ENCODE measurements around the gene TYR. TPM values are rescaled to one million over a fixed set of nuclear protein-coding genes. Genes with fewer than 3 reads are reported as not detected.

TYR gene
- total and polyA plus RNA-seq, 2 donors (not counting 1 experiment from before 2014, with no cell fraction given), result not detected

DNA sequence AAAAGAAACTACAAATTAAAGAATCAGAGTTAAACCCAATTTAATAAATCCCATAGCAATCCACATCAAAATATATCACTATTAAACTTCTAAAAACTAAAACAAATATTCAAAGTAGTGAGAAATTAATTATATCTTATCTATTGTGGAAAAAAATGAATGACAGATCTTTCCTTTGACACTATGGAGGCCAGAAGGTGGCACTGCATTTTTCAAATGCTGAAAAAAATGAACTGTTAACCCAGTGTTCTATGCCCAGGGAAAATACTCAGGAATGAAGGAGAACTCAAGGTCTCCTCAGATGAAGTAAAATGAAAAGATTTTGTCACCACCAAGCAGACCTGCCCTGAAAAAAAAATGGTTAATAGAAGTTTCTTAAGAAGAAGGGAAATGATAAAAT lies 27.7 kb downstream of the TYR start:
- Histone ChIP-seq H3K9me3 (ENCODE audit: control insufficient read depth, insufficient read depth, low read depth, low read length) (no peaks in the 10 kb centered on the region), H4K20me1 (ENCODE audit: control insufficient read depth, extremely low read depth, insufficient read depth, low read length) (no peaks in the 10 kb centered on the region), H3K79me2 (ENCODE audit: control insufficient read depth, insufficient read depth, low read length) (no peaks in the 10 kb centered on the region), H3K27ac (ENCODE audit: insufficient read depth, low read length) (no peak overlapping the region), H3K4me3 (replicated peaks in 1 of 4; ENCODE audit: control extremely low read depth in 1 of 4, insufficient read depth in 1 of 4, low read depth in 3 of 4, low read length in 4 of 4) (no peak overlapping the region), H3K4me2 (ENCODE audit: extremely low read depth, insufficient read depth, low read length) (no peak overlapping the region), H3K9ac (ENCODE audit: insufficient read depth, low read length) (no peak overlapping the region), H3K36me3 (ENCODE audit: control insufficient read depth, insufficient read depth, low read length) (no peaks in the 10 kb centered on the region), H3K27me3 (ENCODE audit: control insufficient read depth, insufficient read depth, low read length) (no peaks in the 10 kb centered on the region), H3K4me1 (ENCODE audit: control insufficient read depth, extremely low read depth, insufficient read depth, low read length) (no peaks in the 10 kb centered on the region), H2AFZ (ENCODE audit: low read length) (no peak overlapping the region)
- TF ChIP-seq, protein P1, sequence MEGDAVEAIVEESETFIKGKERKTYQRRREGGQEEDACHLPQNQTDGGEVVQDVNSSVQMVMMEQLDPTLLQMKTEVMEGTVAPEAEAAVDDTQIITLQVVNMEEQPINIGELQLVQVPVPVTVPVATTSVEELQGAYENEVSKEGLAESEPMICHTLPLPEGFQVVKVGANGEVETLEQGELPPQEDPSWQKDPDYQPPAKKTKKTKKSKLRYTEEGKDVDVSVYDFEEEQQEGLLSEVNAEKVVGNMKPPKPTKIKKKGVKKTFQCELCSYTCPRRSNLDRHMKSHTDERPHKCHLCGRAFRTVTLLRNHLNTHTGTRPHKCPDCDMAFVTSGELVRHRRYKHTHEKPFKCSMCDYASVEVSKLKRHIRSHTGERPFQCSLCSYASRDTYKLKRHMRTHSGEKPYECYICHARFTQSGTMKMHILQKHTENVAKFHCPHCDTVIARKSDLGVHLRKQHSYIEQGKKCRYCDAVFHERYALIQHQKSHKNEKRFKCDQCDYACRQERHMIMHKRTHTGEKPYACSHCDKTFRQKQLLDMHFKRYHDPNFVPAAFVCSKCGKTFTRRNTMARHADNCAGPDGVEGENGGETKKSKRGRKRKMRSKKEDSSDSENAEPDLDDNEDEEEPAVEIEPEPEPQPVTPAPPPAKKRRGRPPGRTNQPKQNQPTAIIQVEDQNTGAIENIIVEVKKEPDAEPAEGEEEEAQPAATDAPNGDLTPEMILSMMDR (conservative IDR thresholded peaks at IDR 0.05 in 1 of 2, IDR thresholded peaks at IDR 0.05 in 1 of 2; ENCODE audit: low read depth in 1 of 2, low read length in 2 of 2), result no peak
- no peak for TF ChIP-seq EZH2 (IDR thresholded peaks at IDR 0.05; ENCODE audit: low read length, missing control alignments)
- DNase-seq (ENCODE audit: low read depth in 2 of 2), result no peak

DNA sequence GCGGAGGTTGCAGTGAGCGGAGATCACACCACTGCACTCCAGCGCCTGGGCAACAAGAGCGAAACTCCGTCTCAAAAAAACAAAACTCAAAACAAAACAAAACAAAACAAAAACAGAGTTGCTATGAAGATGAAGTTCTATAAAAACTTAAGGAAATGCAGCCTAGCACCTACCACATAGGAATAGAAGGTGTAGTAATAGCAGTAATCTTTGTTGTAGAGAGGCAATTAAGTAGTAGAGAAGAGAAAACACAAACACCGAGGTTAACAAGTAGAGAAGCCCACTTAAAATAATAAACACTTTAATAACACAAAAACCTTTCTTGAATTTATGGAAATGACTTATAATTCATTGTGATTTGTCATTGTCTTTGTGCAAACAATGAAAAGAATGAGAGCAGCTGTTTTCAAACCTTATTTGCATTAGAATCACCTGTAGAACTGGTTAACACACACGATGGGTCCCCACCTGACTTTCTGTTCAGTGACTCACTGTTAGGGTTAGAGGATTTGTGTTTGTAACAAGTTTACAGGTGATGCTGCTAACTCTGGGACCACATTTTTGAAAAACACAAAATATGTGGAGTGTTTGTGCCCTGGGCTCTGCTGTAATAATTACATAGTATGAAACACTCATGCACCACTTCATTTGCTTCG lies 43.1 kb downstream of the TYR start:
- no peak overlapping the region for H3K4me2 ChIP-seq (ENCODE audit: extremely low read depth, insufficient read depth, low read length)
- no peaks in the 10 kb centered on the region for H3K79me2 ChIP-seq (ENCODE audit: control insufficient read depth, insufficient read depth, low read length)
- no peaks in the 10 kb centered on the region for H3K36me3 ChIP-seq (ENCODE audit: control insufficient read depth, insufficient read depth, low read length)
- no peak overlapping the region for H3K27ac ChIP-seq (ENCODE audit: insufficient read depth, low read length)
- H3K27me3 ChIP-seq (ENCODE audit: control insufficient read depth, insufficient read depth, low read length), result no peaks in the 10 kb centered on the region
- DNase-seq (ENCODE audit: low read depth in 2 of 2), result no peak
- no peak overlapping the region for H2AFZ ChIP-seq (ENCODE audit: low read length)
- TF ChIP-seq, protein P1 (conservative IDR thresholded peaks at IDR 0.05 in 1 of 2, IDR thresholded peaks at IDR 0.05 in 1 of 2; ENCODE audit: low read depth in 1 of 2, low read length in 2 of 2), result no peak
- TF ChIP-seq EZH2 (IDR thresholded peaks at IDR 0.05; ENCODE audit: low read length, missing control alignments), result no peak
- no peak overlapping the region for H3K9ac ChIP-seq (ENCODE audit: insufficient read depth, low read length)
- no peaks in the 10 kb centered on the region for H3K9me3 ChIP-seq (ENCODE audit: control insufficient read depth, insufficient read depth, low read depth, low read length)
- no peak overlapping the region for H3K4me3 ChIP-seq (replicated peaks in 1 of 4; ENCODE audit: control extremely low read depth in 1 of 4, insufficient read depth in 1 of 4, low read depth in 3 of 4, low read length in 4 of 4)
- H4K20me1 ChIP-seq (ENCODE audit: control insufficient read depth, extremely low read depth, insufficient read depth, low read length), result no peaks in the 10 kb centered on the region
- H3K4me1 ChIP-seq (ENCODE audit: control insufficient read depth, extremely low read depth, insufficient read depth, low read length), result no peaks in the 10 kb centered on the region

DNA sequence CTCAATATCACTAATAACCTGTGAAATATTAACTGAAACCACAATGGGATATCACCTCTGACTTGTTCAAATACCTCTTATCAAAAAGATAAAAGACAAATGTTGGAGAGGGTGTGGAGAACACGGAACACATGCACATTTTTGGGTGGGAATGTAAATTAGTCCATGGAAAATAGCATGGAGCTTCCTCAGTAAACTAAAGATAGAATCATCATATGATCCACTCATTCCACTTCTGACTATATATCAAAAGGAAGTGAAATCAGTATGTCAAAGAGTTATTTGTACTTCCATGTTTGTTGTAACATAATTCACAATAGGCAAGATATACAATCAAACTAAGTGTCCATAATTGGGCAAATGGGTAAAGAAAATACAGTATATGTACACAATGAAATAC lies 57.4 kb downstream of the TYR start:
- TF ChIP-seq, protein P1 (conservative IDR thresholded peaks at IDR 0.05 in 1 of 2, IDR thresholded peaks at IDR 0.05 in 1 of 2; ENCODE audit: low read depth in 1 of 2, low read length in 2 of 2), result no peak
- no peak for TF ChIP-seq EZH2 (IDR thresholded peaks at IDR 0.05; ENCODE audit: low read length, missing control alignments)
- no peak overlapping the region for H3K4me3 ChIP-seq (replicated peaks in 1 of 4; ENCODE audit: control extremely low read depth in 1 of 4, insufficient read depth in 1 of 4, low read depth in 3 of 4, low read length in 4 of 4)
- no peaks in the 10 kb centered on the region for H3K4me1 ChIP-seq (ENCODE audit: control insufficient read depth, extremely low read depth, insufficient read depth, low read length)
- no peaks in the 10 kb centered on the region for H3K79me2 ChIP-seq (ENCODE audit: control insufficient read depth, insufficient read depth, low read length)
- no peak overlapping the region for H3K9ac ChIP-seq (ENCODE audit: insufficient read depth, low read length)
- no peak for DNase-seq (ENCODE audit: low read depth in 2 of 2)
- H3K27ac ChIP-seq (ENCODE audit: insufficient read depth, low read length), result no peak overlapping the region
- H3K4me2 ChIP-seq (ENCODE audit: extremely low read depth, insufficient read depth, low read length), result no peak overlapping the region
- H3K36me3 ChIP-seq (ENCODE audit: control insufficient read depth, insufficient read depth, low read length), result no peaks in the 10 kb centered on the region
- H4K20me1 ChIP-seq (ENCODE audit: control insufficient read depth, extremely low read depth, insufficient read depth, low read length), result no peaks in the 10 kb centered on the region
- H2AFZ ChIP-seq (ENCODE audit: low read length), result no peak overlapping the region
- H3K9me3 ChIP-seq (ENCODE audit: control insufficient read depth, insufficient read depth, low read depth, low read length), result no peaks in the 10 kb centered on the region
- H3K27me3 ChIP-seq (ENCODE audit: control insufficient read depth, insufficient read depth, low read length), result no peaks in the 10 kb centered on the region
